Embryonic facial prominence (tissue), 1 donor: ENCODE measurements around the gene DIP2C.
"Not testable (repeated sequence)": the region's sequence is repeated elsewhere in the genome, so short reads cannot be mapped to it uniquely, and the experiment has no call there.

Source experiments
- DNase-seq: peaks from one replicate; pipeline ENCODE4 v3.0.0-alpha.2; 2016; ENCODE audit errors: extremely low spot score

The DIP2C gene

DNA sequence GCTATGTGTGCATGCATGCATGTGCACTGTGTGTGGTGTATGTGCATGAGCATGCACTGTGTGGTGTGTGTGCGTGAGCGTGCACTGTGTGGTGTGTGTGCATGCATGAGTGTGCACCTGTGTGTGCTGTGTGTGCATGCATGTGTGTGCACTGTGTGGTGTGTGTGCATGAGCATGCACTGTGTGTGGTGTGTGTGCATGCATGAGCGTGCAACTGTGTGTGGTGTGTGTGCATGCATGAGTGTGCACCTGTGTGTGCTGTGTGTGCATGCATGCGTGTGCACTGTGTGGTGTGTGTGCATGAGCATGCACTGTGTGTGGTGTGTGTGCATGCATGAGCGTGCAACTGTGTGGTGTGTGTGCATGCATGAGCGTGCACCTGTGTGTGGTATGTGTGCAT is 10.7 kb upstream of the DIP2C start:
- DNase-seq, result not testable (repeated sequence)

DNA sequence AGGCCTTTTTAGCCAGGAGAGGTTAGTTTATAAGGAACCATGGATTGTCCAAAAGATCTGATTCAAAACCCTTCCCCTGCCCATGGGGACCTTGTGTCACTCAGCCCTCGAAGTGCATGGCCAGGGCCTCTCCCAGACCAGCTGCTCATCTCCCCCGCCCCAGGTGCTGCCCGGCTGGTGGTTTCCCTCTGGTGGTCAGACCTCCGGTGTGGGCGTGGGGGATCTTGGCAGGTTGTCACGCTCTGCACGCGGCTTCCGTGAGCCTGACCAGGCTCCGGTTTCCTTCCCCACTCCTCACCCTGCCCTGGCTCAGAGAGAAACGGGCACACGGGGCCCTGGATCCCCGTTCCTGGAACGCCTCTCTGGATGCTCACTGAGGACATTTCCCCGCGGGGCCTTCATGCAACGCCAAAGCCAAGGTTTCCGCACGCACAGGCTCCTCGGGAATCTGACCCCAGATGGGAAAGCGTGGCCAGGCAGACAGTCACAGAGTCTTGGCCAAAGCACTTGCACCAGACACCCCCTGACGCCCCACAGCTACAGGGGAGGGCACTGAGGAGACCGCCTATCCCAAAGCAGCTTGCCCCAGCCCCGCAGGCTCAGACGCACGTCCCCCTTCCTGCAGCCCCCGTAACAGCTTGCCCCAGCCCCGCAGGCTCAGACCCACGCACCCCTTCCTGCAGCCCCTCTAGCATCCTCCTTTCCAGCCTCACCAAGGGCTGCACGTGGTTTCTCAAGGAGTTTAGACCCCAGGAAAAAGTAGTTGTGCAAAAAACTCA is 7.8 kb upstream of the DIP2C start:
- no peak for DNase-seq

DNA sequence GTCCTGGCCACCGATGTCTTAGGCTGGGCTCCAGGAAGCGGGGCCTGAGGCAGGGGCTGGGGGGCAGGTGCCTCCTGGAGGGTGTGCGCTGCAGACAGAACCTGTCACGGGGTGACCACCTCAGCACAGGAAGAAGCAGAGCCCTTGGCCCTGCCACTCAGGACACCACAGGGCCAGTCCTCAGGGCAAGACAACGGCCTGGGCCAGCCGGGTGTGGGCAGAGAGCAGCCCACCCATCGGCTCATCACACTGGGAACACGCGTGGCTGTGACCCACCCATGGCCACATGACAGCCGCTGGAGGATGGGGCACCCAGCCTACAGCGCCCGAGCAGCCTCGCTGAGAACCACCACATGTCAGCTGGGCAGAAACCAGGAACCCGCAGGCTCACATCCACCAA is 5.9 kb upstream of the DIP2C start:
- no peak for DNase-seq

DNA sequence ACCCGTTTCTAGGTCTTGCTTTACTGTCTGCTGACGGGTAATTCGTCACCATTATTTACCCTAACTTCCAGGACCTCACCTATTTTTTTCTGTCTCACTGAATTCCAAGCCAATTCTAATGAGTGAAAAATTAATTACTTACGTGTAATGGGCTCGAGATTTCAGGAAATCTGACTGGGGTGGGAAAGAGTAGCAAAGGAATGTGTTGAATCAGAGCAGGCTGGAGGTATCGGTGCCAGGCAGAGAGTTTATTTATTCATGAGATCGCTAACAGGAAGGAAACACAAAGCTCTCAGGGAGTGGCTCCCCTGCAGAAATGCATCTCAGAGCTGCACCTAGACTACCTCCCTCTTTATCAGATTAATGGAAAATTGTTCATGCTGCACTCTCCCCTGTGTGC is 4.0 kb upstream of the DIP2C start:
- no peak for DNase-seq

DNA sequence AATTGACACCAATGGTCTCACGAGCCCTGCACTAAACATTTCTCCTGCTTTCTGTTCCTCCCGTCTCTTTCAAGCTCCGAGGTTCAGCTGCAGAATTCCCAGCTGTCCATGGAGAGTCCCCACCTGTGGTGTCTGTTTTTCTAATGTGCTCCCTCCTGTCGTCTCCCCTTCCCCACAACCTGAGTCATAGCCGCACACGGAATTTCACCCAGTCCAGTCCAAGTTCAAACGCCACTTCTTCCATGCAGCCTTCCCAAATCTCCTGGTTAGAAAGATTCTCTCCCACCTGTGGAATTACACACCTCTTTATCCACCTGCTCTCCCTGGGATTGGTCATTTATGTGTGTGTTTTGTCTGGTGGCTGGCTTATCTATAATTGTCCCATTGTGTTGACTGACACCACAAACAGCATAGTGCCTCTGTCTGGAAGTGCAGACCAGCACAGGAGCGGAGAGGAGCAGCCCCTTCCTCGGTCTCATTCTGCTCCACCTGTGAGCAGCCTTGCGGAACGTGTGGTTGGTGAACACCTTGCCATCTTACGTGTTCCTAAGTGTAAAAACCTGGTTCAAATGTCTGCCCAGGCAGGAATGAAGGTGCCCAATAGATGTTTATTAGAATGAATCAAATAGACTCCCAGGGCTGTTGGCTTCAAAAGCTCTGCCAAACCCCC is 3.3 kb upstream of the DIP2C start:
- DNase-seq, result no peak

DNA sequence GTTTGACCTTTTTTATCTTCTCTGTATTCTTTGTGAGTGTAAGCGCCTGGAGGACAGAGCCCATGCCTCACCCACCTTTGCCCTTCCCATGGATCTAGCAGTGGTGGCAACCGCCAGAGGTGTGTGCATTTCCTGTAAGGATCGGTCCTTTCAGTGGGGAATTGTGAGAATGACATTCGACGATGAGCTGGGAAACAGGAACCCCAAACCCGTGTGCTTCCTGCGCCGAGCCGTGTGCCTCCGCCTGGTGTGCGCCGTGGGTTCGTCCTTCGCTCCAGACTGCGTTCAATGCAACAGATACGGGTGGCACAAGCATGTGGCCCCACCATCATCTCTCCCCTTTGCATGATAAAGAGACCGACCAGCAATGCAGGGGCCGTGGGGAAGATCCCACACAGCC is 1.7 kb upstream of the DIP2C start:
- no peak for DNase-seq

DNA sequence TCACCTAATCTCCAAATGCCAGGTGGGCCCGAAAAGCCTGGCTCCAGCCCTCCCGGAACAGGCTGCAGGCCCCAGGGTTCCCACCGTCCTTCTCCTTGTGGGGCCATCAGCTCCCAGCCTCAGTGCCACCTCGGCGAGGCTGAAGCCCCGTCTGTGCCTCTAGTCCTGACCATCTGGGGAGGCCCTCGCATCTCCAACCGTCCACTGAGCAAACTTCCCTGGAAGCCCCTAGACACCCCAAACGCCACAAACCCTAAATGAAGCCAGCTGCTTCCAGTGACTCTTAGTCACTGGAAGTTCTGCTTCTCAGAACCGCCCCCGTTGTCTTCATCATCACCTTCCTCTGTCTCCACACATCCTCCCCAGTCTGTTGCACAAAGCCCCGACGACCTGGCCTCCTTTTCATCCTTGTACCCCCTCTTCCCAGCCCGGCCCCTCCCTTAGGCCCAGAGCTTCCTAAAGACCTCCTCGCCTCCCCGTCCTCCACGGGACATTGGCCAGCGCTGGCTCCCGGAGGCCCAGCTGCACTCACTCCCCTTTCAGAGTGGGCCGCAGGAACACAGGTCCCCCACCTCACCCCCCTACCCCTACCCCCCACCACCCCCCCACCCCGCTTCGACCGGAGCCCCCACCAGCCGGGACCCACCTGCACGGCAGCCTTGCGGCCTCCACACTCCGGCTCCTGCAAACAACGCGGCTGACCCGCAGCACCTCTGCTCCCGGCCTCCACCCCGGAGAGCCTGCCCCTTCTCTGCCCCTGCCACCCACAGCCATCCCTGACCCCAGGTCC is 1.1 kb upstream of the DIP2C start:
- DNase-seq, result no peak

DNA sequence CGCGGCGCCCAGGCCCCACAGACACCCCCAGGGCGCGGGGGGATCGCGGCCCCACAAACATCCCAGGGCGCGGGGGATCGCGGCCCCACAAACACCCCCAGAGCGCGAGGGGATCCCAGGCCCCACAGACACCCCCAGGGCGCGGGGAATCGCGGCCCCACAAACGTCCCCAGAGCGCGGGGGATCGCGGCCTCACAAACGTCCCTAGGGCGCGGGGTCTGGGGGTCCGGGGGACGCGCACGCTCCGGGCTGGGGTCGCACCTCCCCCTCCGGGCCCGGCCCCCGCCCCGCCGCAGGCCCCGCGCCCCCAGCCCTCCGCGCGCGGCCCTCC is 382 bp downstream of the DIP2C start:
- DNase-seq, result no peak

DNA sequence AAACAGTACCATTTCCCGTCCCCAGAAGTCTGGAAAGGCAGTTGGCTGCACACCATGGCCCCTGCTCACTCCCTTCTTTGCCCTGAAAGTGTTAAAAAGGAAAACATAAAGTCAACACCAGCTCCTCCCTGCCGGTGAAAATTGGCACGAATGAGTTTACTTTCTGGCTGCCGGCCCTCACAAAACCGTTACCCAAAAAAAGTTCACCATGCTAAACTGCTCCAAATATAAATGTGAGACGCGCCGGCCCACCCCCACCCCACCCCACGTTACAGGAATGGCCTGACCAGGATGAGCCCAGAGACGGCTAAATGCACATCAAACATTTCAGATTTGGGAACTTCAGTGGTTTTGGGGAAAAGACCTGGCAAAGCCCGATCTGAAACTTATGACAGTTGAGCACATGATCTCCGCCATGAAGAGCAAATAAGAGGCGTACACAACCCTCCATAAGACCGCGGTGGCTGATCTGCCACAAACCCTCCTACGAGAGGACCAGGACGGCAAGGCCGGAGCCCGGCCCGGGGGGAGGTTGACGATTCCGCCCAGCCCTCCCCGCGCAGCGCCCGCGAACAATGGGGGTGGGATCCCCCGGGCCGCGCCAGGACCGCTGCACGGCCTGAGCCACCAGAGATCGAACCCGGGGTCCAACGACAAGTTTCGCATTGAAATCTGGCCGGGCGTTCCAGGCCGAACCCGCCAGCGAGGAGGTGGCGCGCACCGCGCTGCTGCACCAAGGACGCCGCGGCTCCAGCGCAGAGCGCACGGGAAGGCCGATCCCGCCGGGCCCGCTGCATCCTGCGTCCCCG is 952 bp downstream of the DIP2C start:
- no peak for DNase-seq

DNA sequence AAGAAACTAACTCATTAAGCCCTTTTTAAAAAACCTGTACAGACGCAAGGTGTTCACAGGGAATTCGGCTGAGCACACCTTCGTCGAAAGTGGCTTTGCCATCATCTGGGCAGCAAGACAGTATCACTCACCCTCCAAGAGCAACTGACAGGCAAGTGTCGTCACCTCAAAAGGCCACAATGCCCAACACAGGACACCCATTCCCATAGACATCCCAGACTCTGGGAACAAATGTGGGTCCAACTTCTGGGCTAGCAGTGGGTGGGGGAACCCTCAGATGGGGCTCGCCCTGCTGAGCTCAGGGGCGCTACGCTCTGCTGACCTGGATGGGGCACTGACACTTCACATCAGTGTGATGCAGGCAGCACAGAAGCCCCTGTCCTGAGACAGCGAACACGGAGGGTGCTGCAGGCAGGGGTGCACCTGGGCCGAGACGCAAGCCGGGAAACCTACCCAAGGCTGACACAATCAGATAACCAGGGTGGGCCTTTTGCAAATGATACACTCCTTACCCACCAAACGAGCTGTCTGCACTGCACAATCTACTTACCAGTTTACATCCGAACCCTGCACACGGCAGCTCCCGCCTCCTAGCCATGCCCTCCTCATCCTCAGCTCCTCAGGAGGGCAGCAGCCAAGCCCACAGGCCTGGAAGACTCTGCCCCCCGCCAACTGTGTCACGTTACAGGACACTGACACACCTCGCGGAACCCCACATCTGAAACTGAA is 1.7 kb downstream of the DIP2C start:
- DNase-seq, result no peak

DNA sequence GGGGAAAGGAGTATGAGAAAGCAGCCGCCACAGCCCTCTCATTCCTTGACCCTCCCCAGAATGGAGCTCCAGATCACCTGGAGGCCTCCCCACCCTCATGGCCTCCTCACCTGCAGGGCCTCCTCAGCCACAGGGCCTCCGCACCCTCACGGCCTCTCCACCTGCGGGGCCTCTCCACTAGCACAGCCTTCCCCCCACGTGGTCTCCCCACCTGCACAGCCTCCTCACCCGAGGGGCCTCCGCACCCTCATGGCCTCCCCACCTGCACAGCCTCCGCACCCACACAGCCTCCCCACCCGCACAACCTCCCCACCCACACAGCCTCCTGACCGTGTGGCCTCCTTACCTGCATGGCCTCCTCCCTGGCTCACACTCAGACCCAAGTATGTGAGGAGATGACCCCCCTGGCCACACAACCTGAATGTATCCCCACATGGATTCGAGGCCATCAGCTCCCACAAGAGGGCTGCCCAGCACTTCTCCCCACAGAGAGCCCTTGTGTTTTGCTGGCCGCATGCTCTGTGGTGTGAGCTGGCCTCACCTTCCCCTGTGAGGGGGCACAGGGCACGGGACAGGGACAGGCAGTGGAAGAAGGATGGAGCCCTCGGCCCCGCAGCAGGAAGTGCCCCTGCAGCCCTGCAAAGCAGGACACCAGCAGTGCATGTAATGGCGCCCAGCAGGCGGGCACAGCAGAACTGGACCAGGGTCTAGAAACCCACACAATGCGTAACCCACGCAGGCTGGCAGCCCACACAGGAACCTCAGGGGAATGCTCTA is 3.1 kb downstream of the DIP2C start:
- DNase-seq, result no peak

DNA sequence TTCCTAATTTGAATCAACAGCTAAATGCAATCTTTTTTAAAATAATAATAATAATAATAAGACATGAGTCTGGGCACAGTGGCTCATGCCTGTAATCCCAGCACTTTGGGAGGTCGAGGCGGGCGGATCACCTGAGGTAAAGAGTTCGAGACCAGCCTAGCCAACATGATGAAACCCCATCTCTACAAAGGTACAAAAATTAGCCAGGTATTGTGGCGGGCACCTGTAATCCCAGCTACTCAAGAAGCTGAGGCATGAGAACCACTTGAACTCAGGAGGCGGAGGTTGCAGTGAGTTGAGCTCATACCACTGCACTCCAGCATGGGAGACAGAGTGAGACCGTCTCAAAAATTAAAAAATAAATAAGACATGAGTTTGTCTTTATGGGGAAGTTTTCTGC is 3.9 kb downstream of the DIP2C start:
- DNase-seq, result no peak

DNA sequence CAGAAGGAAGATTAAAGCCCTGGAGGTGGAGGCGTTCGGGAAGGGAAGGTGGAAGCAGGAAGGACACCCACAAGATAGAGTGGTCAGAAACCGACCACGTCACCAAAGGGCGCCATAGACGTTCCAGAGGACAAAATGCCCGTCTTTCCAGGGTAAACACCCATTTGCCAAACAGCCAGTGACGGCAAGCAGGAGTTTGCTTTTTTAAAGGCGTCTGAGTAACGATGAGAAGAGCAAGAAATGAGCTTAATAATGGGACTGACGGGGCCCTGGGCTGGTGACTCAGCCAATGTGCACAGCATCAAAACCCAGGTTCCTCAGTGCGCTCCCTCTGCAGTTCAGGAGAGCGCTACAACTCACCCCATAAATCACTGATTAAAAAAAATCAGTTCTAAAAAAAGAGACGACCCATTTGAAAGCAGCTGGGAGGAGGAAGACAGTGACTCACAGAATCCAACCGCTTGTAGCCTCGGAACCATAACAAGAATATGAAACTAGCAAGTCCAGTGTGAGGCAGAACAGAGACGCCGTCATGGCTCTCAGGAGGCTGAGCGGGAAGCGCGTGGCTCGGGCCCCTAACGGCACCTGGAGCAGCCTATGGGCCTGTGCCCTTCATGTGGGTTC is 5.9 kb downstream of the DIP2C start:
- no peak for DNase-seq

DNA sequence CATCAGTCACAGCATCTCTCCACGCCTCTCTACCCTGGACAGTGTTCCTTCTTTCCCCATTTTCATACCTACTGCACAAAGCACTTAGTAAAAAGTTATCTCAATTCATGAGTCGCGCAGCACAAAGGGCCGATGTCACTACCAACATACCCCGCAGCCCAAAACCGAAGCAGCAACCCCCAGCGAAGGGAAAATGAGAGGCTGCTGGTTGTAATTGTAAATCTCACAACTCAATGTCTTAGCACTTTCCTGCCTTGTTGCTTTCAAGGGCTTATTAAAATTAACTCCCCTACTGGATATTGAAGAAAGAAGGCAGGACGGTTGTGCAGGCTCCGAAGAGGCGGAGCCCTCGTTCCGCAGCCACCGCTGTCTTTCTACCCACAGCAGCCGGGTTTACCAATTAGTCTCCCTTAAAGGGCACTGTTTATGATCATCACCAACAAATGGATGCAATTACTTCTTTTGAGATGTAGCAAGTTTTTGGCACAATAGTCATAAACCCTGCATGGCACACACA is 6.5 kb downstream of the DIP2C start:
- no peak for DNase-seq

DNA sequence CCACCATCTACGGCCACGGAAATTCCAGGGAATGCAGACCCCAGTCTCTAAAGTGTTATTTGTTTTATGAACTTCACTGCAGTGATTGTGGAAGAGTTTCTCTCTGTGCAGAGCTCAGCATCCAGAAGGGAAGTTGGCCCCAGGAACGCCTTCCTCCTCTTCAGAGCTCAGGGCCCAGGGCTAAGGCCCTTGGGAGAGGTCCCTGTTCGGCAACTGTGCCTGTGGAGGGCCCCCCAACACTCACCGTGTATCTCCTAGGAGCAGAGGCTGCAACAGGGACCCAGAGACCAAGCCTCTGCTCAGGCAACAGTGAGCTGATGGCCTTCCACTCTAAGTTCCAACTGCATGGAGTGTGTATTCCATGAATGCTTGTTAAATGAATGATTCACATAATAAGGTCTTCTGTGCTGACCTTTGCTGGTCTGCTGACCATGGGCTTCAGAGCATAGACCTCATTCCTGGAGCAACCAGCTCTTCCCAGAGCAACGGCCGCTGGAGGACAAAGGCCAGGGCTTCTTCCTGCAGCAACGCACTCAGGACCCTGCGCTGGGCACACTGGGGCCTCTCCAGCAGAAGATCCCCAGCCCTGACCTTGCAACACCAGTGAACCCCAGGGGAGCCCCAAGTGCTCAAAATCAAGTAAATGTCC is 7.7 kb downstream of the DIP2C start:
- no peak for DNase-seq

DNA sequence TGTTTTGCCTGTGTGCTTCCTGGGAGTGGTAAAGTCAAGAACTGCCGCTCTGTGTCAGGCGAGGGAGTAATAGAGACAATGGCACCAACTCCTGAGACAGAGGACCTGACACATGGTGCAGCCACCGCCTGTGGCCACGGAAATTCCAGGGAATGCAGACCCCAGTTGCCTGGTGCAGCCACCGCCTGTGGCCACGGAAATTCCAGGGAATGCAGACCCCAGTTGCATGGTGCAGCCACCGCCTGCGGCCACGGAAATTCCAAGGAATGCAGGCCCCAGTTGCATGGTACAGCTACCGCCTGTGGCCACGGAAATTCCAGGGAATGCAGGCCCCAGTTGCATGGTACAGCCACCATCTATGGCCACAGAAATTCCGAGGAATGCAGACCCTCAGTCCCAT is 8.7 kb downstream of the DIP2C start:
- DNase-seq, result no peak

DNA sequence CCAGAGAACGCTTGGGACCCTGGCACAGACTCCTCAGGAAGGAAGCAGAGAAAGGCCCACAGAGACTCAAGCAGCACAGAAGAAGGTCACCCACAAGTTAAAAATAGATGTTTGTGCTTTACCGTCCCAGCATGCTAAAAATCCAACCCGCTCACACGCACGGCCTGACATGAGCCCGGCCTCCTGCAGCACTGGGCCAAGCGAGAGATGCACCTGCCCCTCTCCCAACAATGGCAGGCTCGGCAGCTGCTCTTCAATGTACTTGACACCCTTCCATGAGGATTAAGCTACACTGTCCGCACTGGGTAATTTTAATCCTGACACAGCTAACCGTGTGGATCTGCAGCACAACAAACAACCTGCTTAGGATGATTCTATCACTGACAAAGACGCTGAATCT is 9.3 kb downstream of the DIP2C start:
- DNase-seq, result no peak

DNA sequence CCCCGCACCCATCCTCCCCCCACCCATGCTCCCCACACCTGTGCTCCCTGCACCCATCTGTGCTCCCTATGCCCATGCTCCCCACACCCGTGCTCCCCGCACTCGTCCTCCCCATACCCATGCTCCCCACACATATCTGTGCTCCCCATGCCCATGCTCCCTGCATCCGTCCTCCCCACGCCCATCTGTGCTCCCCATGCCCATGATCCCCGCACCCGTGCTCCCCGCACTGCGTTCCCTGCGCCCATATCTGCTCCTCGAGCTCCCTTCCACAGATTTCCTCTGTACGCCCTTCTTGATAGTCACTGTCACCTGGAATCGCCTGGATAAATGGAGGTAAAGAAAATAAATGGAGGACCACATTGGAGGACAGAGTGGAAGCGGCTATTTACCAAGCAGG is 9.9 kb downstream of the DIP2C start:
- DNase-seq, result no peak

DNA sequence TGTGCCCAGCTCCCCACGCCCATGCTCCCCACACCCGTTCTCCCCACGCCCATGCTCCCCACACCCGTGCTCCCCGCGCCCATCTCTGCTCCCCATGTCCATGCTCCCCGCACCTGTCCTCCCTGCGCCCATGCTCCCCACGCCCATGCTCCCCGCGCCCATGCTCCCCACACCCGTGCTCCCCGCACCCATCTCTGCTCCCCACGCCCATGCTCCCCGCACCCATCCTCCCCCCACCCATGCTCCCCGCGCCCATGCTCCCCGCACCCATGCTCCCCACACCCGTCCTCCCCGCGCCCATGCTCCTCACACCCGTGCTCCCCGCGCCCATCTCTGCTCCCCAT is 10.8 kb downstream of the DIP2C start:
- not testable (repeated sequence) for DNase-seq
